HG03045 (cell line): Measurements from ENCODE around the gene BAHD1.

Experiments
- ATAC-seq: cut with Tn5 transposase; IDR thresholded peaks from one replicate; pipeline ENCODE4 v1.9.1; 2021; ENCODE audit warnings: mild to moderate bottlenecking, moderate library complexity; ENCODE audit not compliant: unreplicated experiment

Gene BAHD1

DNA sequence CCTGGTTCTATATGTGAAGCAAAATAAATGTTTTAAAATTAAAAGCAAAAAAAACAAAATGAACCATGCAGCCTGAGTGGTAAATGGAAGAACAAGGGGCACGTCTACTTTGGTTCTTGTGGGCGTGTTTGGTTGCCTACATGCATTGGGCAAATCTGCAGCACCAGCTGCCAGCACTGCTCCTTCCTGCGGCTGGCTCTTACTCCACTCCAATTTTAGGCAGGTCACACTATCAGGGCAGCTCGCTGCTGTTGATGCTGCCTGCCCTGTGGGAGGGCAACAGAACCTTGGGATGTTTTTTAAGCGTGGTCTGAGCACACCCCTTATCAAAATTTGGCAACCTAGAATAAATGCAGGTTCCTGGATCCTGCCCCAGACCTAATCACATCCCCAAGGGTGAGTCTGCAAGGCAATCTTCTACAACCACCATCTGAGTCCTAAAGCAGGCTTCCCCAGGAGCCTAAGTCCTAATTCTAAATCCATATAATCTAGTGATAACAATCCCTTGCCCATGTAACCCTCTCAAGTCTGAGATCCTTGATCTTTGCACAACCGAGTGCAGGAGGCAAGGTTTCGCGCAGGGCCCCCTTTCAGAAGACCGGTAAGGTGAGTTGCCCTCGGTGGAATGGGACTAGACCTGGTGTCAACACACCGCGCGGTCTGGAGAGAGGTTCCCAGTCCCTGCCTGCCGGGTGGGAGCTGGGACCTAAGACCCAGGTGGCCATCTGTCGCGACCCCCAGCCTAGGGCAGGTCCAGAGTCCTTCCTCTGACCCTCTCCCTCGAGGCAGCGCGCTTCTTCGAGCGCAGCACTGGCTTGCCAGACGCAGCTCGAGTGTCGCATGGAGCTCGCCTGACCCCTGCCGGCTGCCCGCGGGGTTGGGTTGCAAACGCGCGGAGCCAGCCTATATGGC lies 19.3 kb upstream of the BAHD1 start:
- ATAC-seq: no peak

DNA sequence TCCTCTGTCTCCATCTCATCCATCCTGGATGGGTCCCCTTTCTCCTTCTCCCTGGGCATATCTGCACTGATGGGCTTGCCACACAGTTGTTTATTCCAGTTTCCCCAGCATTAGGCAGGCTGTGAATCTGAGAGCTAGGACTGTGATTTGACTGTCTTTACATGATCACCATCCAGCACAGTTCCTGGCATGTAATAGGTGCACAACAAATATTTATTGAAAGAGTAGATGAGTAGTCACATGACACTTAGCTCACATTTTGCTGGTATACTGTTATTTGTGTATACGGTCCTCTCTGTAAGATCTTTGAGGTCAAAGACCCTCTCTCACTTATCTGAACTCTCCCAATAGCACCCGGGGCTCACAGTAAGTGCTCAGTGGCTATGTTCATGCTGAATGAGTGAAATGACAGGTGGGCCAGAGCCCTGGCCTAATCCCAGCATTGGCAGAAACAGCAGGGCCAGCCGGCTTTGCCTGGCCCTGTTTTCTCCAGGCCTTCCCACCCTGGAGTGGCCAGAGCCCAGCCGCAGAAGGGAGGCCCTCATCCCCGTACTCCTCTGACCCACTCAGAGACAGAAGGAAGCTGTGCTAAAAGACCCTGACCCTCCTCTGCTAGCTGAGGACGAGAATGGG lies 16.2 kb upstream of the BAHD1 start:
- ATAC-seq: no peak

DNA sequence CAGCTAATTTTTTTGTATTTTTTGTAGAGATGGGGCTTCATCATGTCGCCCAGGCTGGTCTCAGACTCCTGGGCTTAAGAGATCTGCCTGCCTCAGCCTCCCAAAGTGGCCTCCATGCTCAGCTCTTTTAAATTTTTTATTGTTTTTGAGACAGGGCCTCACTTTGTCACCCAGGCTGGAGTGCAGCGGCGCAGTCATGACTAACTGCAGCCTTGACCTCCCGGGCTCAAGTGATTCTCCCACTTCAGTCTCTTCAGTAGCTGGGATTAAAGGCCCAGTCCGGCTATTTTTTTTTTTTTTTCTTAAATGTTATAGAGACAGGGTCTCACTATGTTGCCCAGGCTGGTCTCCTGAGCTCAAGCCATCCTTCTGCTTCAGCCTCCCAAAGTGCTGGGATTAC lies 15.1 kb upstream of the BAHD1 start:
- ATAC-seq: no peak

DNA sequence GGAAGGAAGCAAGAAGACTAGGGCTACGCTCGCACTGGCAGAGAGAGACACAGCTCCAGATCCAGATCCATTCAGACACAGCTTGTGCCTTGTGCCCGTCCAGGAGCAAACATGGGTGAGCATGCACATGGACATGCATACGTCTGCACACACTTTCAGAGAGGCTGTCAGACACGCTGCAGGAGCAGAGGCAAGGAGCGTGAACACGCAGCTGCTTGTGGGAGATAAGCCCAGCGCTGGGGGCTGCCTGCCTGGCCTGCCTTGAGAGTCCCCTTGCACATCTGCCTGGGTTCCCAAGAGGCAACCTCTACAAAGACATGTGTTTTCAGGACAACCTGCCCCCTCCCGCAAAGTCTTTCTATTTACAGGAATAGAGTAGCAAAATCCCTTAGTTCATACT lies 13.6 kb upstream of the BAHD1 start:
- no peak for ATAC-seq

DNA sequence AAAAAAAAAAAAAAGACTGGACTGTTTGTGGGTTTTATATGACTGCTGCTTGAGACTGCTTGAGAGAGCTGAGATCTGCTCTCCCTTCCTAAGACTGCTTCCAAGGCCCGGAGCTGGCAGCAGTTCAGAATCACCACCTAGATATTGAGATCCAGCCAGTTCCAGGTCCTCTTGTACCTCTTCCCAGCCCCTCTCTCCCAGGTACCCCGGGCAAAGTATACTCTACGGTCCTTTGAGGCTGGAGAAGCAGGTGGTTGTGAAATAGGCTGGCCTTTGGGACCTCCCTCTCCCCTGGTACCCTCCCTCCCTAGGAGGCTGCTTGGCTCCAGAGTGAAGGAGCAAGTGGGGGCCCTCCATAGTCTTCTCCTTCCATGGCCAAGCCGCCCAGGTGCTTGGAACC lies 12.6 kb upstream of the BAHD1 start:
- ATAC-seq: no peak

DNA sequence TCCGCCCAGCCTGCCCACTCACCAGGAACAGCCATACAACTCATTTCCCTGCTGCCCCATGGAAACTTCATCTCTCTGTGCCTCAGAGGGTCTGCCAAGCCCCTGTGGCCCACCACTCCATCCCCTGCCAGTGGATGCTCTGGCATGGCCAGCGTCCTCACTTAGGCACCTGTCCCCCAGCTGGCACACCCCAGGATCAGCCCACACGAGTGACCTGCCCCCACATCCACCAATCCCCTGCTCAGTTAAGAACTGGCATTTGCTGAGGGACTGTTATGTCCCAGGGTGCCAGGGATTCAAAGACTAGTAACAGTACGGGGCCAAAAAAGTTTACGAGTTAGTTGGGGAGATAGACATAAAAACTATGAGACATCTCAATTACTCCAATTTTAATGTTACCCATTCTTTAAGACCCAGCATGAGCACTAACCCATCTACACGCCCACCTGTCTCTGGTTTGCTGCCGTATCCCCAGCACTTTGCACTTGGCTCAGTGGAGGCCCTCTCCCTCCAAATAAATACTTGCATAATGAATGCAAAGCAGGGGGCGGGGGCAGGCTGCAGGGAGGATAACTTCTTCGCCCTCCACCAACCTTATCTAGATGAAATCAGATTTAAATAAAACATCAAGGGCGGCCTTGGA lies 11.6 kb upstream of the BAHD1 start:
- no peak for ATAC-seq

DNA sequence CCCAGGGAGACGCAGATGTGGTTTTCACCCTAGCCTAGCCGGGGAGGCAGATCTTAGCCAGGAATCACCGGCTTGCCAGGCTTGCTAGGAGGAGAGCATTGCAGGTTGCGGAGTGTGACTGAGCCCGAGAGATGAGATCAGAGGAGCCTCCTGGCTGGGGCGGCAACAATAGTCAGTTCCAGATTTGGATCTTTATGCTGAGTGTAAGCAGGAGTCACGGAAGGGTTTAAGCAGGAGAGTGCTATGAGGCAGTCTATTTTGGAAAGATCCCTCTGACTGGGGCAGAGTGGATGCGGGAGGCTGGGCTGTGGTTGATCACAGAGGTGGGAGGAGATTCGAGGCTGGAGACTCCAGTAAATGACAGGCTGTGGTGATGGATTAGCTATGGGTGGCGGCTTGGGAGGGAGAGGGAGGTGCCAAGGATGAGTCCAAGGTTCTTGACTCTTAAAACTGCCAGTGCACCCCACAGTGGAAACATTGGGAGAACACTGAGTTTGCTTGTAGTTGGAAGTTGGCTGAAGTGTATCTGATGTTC lies 10.4 kb upstream of the BAHD1 start:
- no peak for ATAC-seq

DNA sequence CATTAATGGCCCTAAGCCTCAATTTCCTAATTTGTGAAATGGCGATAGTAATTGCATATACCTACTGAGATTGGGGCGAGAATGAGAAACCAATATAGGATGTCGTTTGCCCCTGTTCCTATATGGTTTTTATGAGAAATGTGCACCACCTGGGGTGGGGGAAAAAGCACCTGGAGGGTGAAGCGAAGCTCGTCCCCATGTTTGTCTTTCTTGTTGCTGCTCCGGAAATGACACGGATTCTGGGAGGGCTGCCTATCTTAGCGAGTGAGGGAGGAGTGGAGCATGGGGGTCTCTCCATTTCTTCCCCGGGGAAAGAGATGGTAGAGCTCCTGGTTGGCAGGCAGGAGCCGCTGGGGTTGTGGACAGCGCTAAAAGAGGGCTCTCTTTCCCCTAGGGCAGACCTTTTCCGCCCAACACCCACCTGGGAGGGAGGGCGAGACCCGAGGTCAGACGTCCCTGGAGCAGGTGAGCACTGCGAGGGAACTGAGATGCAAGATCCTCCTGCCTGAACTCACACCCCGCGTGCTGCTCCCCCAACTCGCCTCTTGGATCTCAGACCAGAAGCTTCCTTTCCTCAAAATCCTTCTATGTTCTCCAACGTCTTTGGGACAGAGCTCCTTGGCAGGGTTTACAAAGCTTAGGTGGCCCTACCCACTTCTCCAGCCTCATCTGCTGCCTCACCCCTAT lies 5.6 kb upstream of the BAHD1 start:
- no peak for ATAC-seq

DNA sequence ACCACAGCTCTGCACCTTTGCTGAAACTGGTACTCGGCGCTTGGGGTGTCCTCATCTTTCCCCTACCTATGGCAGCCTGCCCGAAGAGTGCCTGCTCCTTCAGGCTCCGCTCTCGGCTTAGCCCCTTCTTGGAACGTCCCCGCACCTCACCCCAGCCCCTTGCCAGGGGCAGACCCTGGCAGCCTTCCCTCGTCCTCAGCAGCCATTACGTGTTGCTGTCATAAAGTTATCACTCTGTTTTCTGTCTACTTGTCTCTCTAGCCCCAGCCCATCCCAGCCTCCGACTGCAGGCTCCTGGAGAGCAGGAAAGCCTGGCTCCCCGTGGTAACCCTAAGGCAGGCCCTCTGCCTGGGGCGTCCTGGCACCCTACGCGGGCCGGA lies 5.1 kb upstream of the BAHD1 start:
- no peak for ATAC-seq

DNA sequence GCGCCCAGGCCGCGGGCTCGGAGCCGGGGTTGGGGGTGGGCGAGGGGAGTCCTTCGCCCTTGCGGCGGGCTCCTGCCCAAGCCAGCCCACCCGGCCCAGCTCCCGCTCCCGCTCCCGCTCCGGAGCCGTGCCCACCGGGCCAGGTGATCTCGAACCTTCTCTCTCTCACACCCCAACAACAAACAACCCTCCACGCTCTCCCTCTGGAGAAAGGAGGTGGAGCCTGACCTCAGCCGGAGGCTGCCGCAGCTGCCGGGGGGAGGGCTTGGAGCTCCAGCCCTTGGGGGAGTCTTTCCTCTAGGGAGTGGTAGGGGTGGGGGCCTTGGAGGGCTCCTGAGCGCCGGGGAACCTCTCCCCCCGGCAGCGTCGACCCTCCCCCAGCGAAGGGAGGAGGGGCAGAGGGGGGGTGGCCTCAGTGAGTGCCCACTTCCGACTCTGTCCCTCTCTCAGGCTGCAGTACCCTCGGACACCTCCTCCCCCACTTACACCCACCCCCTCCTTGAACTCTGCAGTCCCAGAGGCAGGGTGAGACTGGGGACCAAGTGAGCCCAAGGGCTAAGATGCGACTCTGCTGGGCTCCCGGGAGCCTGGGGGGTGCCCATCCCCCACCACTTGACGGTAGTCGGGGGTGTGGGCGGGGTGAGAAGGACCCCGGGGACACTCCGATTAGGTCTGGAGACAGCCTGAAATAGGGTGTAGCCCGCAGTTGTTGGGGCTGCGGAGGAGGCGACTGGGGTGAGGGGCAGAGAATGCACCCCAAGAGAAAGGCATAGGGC lies 4.4 kb upstream of the BAHD1 start:
- ATAC-seq: no peak

DNA sequence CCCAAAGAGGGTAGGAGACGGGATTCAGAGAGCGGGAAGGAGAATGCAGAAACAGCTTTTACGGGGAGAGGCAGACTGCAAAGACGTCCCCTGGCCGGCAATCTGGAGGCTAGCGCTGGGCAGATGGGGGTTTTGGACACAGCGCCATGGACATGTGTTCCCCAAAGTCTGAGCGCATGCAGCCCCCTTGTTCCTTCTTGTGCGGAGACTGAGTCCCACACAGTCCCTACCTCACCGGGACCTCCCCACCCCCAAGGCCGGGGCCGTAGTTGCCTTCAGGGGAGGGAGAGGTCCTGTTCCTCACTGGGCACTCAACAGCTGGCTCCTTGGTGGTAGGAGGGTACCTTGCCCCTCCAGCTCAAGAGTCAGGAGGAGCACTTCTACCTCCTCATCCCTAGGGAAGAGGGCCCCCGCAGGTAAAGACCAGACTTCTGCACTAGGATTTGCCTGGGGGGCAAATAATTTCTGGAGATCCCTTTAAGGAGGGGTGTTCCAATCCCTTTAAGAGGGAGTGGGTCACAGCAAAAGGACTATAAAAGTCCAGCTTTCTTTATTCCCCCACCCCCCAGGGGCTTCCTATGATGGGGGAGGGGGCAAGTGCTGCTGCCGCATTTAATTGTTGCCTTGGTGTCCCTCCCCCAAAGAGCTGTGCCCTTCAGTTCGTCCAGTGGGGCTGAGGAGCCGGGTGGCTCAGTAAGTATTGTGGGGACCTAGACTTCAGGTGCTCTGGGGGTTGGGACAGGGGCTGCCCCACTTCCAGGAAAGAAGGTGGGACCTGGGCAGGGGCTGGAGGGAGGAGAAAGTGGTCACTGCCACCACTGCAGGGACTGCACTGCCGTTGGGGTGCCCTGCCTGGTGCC lies 3.6 kb upstream of the BAHD1 start:
- ATAC-seq: no peak

DNA sequence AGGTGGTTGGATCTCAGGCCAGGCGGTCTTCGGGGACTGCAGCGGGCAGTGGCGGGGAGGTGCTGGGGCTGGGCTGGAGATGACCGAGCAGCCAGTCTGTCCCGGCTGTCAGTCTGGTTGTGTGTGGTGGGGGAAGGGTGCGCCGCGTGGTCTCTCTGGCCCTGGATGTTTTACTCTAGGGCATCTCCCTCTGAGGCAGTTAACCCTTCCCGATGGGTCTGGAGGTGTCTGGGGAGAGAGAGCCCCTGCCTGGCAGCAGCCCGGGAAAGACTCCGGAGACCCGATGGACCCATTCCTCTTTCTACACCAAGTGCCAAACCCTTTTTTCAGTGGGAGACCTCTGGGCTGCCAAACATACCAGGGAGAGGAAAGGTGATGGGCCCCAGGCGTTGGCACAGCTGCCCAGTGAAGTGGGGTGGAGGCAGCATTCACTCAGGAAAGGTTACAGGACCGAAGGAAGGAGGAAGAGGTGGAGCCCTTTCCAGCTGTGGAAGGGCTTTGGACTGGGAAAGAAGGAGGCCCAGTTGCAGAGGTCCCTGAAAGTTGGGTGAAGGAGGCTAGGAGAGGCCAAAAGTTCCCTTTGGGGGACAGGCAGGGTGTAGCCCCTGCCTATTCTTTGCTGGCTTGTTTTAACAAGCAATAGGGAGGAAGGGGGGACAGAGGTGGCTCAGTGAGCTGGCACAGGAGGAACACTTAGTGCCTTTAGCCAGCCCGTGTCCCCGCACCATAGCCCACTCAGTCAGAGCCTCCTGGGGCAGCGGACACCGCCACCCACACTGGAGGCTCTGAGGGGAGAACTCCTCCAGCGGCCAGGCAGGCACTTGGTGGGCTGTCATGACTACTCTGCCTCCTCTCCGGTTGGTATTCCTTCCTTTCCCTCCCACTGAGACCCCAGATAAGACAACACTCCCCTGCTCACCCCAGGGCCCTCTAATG lies 2.7 kb upstream of the BAHD1 start:
- no peak for ATAC-seq

DNA sequence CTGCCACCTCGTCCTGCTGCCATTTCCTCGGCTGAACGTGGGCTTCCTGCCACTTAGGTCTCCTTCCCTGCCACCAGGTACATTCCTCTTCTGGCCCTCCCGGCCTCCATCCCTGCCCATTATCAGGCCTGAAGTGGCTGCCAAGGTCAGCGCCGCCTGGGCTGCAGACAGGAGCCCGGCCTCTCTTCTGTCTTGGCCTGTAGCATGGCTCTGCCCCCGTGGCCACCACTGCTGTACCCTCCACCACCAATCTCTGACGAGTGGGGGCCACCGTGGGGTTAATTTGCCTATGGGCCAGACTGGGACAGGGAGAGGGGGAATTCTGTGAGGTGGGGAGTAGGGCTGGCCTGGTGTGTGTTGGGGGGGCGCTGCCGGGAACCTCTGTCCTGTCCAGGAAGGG lies 2.0 kb upstream of the BAHD1 start:
- ATAC-seq: no peak

DNA sequence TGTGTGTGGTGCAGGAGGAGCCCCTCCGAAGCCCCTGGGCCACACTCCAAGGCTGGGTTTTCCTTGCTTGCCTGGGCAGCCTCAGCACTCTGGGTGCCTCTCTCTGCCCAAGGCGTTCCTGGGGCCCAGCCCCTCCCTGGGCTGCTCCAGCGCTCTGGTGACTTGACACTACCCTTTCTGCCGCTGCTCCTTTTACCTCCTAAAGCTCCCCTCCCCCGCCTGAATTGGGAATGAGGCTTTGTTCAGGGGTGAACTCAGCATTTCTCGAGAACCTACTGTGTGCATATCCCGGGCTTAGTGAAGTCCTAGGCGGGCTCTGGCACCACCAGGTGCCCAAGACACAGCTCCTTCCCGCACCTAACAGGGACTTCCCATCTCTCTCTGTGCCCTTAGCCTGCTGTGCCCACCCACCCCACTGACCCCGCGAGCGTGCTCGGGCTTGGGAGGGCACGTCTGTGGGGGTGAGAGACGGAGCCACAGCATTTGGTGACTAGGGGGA lies 1.2 kb upstream of the BAHD1 start:
- ATAC-seq: no peak

DNA sequence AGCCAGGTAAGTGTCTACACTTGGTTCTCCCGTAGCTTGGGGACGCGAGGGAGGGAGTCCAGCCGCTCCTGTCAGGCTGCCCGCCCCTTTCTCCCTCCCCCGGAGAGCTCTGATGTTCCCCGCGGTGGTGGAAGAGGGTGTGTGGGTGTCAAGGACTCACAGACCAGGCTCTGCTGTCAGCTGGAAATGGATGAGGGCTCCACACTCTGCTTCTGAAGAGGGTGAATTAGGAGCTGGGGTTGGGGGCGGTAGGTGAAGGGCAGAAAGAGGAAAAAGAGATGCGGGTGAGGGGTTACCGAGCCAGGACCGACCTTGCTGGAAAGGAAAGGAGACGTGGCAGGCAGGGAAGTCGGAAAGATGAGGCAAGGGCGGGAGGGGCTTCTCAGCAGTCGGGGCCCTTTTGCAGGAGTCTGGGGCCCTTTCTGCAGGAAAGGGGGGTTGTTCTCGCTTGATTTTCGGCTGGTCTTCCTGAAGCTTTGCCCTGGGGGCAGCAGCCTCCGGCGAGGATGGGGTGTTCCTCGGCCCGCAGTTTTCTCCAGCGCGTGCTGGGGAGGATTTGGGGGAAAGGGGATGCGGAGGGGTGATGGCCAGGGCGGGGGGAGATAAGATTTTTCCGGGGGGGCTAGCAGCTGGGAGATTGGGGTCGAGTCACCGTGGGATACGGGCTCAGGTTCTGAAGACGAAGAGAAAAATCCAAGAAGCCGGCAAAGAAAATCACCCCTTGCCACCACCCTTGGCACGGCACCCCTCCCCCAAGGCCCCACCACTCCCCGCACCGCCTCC lies 602 bp upstream of the BAHD1 start:
- ATAC-seq: no peak

DNA sequence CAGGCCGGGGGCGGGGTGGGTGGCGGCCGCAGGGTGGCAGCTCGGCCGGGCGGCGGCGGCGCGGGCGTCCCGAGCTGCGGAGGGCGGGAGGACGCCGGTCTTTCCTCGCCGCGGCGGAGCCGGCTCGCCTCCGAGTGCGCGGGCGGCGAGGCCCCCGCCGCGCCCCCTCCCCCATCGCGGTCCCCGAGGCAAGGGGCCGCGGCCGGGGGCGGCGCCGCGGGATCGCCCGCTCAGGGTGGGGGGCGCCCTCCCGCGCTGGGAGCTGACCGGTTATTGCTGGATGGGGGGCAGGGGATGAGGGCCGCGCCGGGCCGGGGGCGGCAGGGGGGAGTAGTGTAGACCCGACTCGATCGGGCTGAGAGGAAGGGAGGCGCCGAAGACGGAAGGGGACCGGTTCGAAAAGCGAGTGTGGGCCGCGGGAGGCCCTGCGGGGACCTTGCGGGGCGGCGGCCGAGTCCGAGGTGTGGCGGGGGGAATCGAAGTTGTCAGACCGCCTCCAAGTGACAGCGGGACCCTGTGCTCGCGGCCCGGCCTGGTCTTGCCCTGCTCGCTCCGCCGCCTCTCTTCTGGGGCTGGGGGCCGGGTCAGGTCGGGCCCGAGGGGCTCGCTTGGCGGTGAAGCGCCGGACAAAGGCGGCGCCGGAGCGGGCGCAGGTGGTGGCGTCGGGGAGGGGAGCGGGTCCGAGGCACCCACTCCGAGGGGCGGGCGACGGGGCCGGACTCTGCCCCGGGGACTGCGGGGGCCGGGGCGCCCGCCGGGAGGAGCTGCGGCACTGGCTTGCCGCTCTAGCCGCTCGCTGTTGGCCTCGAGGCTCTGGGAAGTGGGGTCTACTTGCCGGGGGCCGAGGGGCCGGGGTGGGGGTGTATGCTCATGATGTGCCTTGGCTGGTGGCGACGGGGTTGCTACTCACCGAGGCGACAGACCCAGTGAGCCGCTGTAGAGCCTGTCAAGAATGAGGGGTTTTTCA lies 1.1 kb downstream of the BAHD1 start:
- peak; percentile 2 for ATAC-seq
